A549 (cell line): ENCODE results near the gene KLHDC3. TPM values are rescaled to one million over a fixed set of nuclear protein-coding genes. Genes with fewer than 3 reads are reported as not detected.

Source experiments
- ATAC-seq, 2 experiments: fragments of 200-7000 bp in 1 of 2; fragments of >200 bp in 1 of 2; cut with Nextera tagmentation in 1 of 2; cut with Tn5 transposase in 1 of 2; 3 replicates each; pipeline versions ENCODE4 v1.8.0 to v1.9.1; 2018 to 2020; ENCODE audit warnings: mild to moderate bottlenecking in 1 of 2, moderate library complexity in 1 of 2
- CTCF ChIA-PET: fragments of 300-600 bp; sonication (Branson Sonifier 250); formaldehyde crosslinking; extraction: SDS; loops from one replicate; lab custom pipeline; 2021; ENCODE audit warnings: antibody characterized with exemption, inconsistent platforms; lab: Yijun Ruan, JAX
- POLR2A ChIA-PET: fragments of 350-600 bp; formaldehyde crosslinking; extraction: SDS; loops from one replicate; lab custom pipeline; 2021; ENCODE audit warnings: antibody characterized with exemption, inconsistent platforms; lab: Yijun Ruan, JAX
- DNase-seq, 2 experiments: peaks; one replicate each; pipeline versions ENCODE4 v3.0.0 to v3.0.0-alpha.2; 2011 to 2016; ENCODE audit warnings: low read depth in 1 of 2, low spot score in 1 of 2
- FAIRE-seq: peaks from 2 replicates; lab custom pipeline; 2011; peaks lifted over from hg19 to GRCh38; lab: Jason Lieb, UNC
- H3K27ac ChIP-seq, 2 experiments: fragments of >200 bp; sonication (Bioruptor Twin); formaldehyde crosslinking; 3 replicates each; pipeline ENCODE4 v1.5.1; 2016 to 2017
- H3K4me1 ChIP-seq: fragments of >200 bp; sonication (Bioruptor Twin); formaldehyde crosslinking; 3 replicates; pipeline ENCODE4 v1.6.1; 2016
- H3K4me2 ChIP-seq: fragments of >200 bp; sonication (Bioruptor Twin); formaldehyde crosslinking; 3 replicates; pipeline ENCODE4 v1.6.1; 2016
- H3K4me3 ChIP-seq: fragments of >200 bp; sonication (Bioruptor Twin); formaldehyde crosslinking; 3 replicates; pipeline ENCODE4 v1.5.1; 2016
- H3K9me3 ChIP-seq: fragments of >200 bp; sonication (Bioruptor Twin); formaldehyde crosslinking; 3 replicates; pipeline ENCODE4 v1.6.1; 2016
- BHLHE40 ChIP-seq: IDR thresholded peaks from 2 replicates; pipeline ENCODE4 v1.6.1; 2012; ENCODE audit warnings: low read depth, low read length, inconsistent platforms
- CTCF ChIP-seq: fragments of >200 bp; sonication (Bioruptor Twin); formaldehyde crosslinking; IDR thresholded peaks from 3 replicates; pipeline ENCODE4 v1.5.1; 2016
- E2F6 ChIP-seq: IDR thresholded peaks from 2 replicates; pipeline ENCODE4 v1.6.1; 2012; ENCODE audit warnings: low read depth, borderline replicate concordance
- ELK1 ChIP-seq: fragments of 150-350 bp; IDR thresholded peaks from 2 replicates; pipeline ENCODE4 v1.6.1; 2014; ENCODE audit warnings: low read depth, mild to moderate bottlenecking, low read length
- EP300 ChIP-seq, 2 experiments: fragments of >200 bp; sonication (Bioruptor Twin); formaldehyde crosslinking; IDR thresholded peaks; 2 replicates in 1 of 2; 3 replicates in 1 of 2; pipeline ENCODE4 v1.6.1; 2016 to 2017
- ESRRA ChIP-seq: fragments of 150-350 bp; IDR thresholded peaks from 2 replicates; pipeline ENCODE4 v1.6.1; 2014; ENCODE audit warnings: mild to moderate bottlenecking, low read length, borderline replicate concordance
- FOSB ChIP-seq: fragments of 250-450 bp; sonication (Bioruptor Pico); IDR thresholded peaks from 2 replicates; pipeline ENCODE4 v1.5.0; 2020; ENCODE audit warnings: mild to moderate bottlenecking, moderate library complexity
- FOSL2 ChIP-seq, 2 experiments: fragments of 450-650 bp in 1 of 2; fragments of >200 bp in 1 of 2; sonication (Bioruptor Twin) in 1 of 2; formaldehyde crosslinking; IDR thresholded peaks; 2 replicates each; pipeline versions ENCODE4 v1.5.0 to v1.6.1; 2016 to 2020; ENCODE audit warnings: mild to moderate bottlenecking in 1 of 2, moderate library complexity in 1 of 2
- FOXS1 ChIP-seq: fragments of 250-450 bp; sonication (Bioruptor Pico); IDR thresholded peaks from 2 replicates; pipeline ENCODE4 v1.5.0; 2020; ENCODE audit warnings: mild to moderate bottlenecking, moderate library complexity
- HES2 ChIP-seq: fragments of >200 bp; sonication (Bioruptor Twin); formaldehyde crosslinking; IDR thresholded peaks from 2 replicates; pipeline ENCODE4 v1.6.1; 2016
- HOXA7 ChIP-seq: fragments of 250-450 bp; sonication (Bioruptor Pico); IDR thresholded peaks from 2 replicates; pipeline ENCODE4 v1.5.0; 2020; ENCODE audit warnings: mild to moderate bottlenecking, moderate library complexity
- KDM1A ChIP-seq: fragments of 200-600 bp; sonication (generic); IDR thresholded peaks from 2 replicates; pipeline ENCODE4 v1.6.1; 2016; ENCODE audit warnings: low read depth, mild to moderate bottlenecking
- KDM5A ChIP-seq: fragments of 200-600 bp; sonication (generic); IDR thresholded peaks from 2 replicates; pipeline ENCODE4 v1.6.1; 2016; ENCODE audit warnings: antibody characterized with exemption, mild to moderate bottlenecking
- NFE2L2 ChIP-seq: fragments of 150-350 bp; conservative IDR thresholded peaks from 2 replicates; pipeline ENCODE4 v1.6.1; 2014; ENCODE audit warnings: low read length
- PHF8 ChIP-seq: fragments of 200-600 bp; sonication (generic); IDR thresholded peaks from 2 replicates; pipeline ENCODE4 v1.6.1; 2016; ENCODE audit warnings: low read depth, mild to moderate bottlenecking, antibody characterized with exemption, moderate library complexity, borderline replicate concordance
- POLR2AphosphoS2 ChIP-seq: conservative IDR thresholded peaks from 2 replicates; pipeline ENCODE4 v1.6.1; 2012; ENCODE audit warnings: low read length, improper control_type of control experiment, inconsistent platforms
- RARB ChIP-seq: fragments of 250-450 bp; sonication (Bioruptor Pico); IDR thresholded peaks from 2 replicates; pipeline ENCODE4 v1.8.0; 2021; ENCODE audit warnings: mild to moderate bottlenecking, moderate library complexity
- SREBF2 ChIP-seq: fragments of 450-650 bp; IDR thresholded peaks from 2 replicates; pipeline ENCODE4 v1.6.1; 2014; ENCODE audit warnings: mild to moderate bottlenecking, moderate library complexity
- TP53 ChIP-seq: fragments of 250-450 bp; sonication (Bioruptor Pico); IDR thresholded peaks from 2 replicates; pipeline ENCODE4 v1.5.0; 2021; ENCODE audit warnings: mild to moderate bottlenecking, moderate library complexity
- ZC3H11A ChIP-seq: fragments of 450-650 bp; IDR thresholded peaks from 2 replicates; pipeline ENCODE4 v1.6.1; 2014; ENCODE audit warnings: antibody characterized with exemption, mild to moderate bottlenecking
- ZFP36 ChIP-seq: fragments of 450-650 bp; IDR thresholded peaks from 2 replicates; pipeline ENCODE4 v1.6.1; 2014; ENCODE audit warnings: borderline replicate concordance; ENCODE audit not compliant: partially characterized antibody
- ZNF302 ChIP-seq: fragments of 250-450 bp; sonication (Bioruptor Pico); IDR thresholded peaks from 2 replicates; pipeline ENCODE4 v1.9.0; 2021; ENCODE audit warnings: inconsistent platforms, mild to moderate bottlenecking, moderate library complexity
- WGBS: methylation state at CpG from one replicate; pipeline ENCODE4 v1.1.6; 2017; ENCODE audit errors: missing lambda C conversion rate; 5-methylcytosine and 5-hydroxymethylcytosine counted together
- polyA plus RNA-seq, 4 experiments: library from polyadenylated mRNA; depleted of rRNA in 3 of 4; stranded (reverse); fragments of >200 nt; fragmentation: RNase III in 1 of 4; extraction: RNeasy Plus Mini Kit Qiagen cat#74134 plus additional on column Dnase treatment in 1 of 4; gene quantifications; 2 replicates in 3 of 4; 3 replicates in 1 of 4; pipeline ENCODE4 v1.2.3, GENCODE V29; 2011 to 2017

The KLHDC3 gene
- polyA plus RNA-seq, 2 of the 4 experiments (the other 2 are of a cell fraction) = 18.8 to 28.0 TPM

- CTCF ChIA-PET = interaction anchor here (0.7 to 2.4 kb wide), 3 partner anchors 8 to 11 kb away, joined by 3 to 6 read pairs (median 3); partner anchors contain the start of genes KLC4 and MRPL2
- Histone ChIP-seq H3K4me3 (no peak overlapping the region), H3K27ac (no peak overlapping the region), H3K4me2 (no peak overlapping the region), H3K4me1 (peaks cover 13% of the 10 kb centered on the region), H3K9me3 (no peaks in the 10 kb centered on the region)
- POLR2A ChIA-PET = interaction anchor here (1.1 kb wide), 1 partner anchor 11 kb away, joined by 3 read pairs; no protein-coding TSS in a partner anchor
- DNase-seq = no peak
- 97% methylated on average over 9 of the region's 17 CpGs for WGBS
- no peak for TF ChIP-seq FOXS1 (CRISPR knock-in tag)
- ATAC-seq = no peak
- FAIRE-seq = no peak
Measured at GRCh38 chr6:43050981-43051380, 36.9 kb downstream of the KLHDC3 start.

- DNase-seq = no peak
- Histone ChIP-seq H3K4me3 (peak overlapping the region; percentile 94), H3K9me3 (no peaks in the 10 kb centered on the region), H3K27ac (peak overlapping the region; percentile 99 to 100; a peak in 5 of 6 replicates), H3K4me2 (peak overlapping the region; percentile 98), H3K4me1 (peaks cover 13% of the 10 kb centered on the region)
- FAIRE-seq = no peak
- no peak for ATAC-seq
- WGBS = 94% methylated on average over 7 of the region's 19 CpGs
- CTCF ChIA-PET = interaction anchor here (0.5 kb wide), 1 partner anchor 88 kb away, joined by 3 read pairs; no protein-coding TSS in a partner anchor
- POLR2A ChIA-PET = interaction anchor here (1.1 kb wide), 1 partner anchor 12 kb away, joined by 3 read pairs; no protein-coding TSS in a partner anchor
- TF ChIP-seq POLR2AphosphoS2 = no peak
- no peak for TF ChIP-seq EP300 (IDR thresholded peaks at IDR 0.05)
- TF ChIP-seq ZNF302 = no peak
Measured at GRCh38 chr6:43052225-43052841, 38.3 kb downstream of the KLHDC3 start.

GRCh38 chr6:43052842-43053544 is 38.9 kb downstream of the KLHDC3 start:
- H3K4me3 ChIP-seq = peak overlapping the region; percentile 94
- ATAC-seq (peak; percentile 57 to 66), DNase-seq (peak in 1 of 2 experiments; percentile 17), FAIRE-seq (no peak)
- TF ChIP-seq NFE2L2 = no peak
- TF ChIP-seq ESRRA = no peak
- no peak for TF ChIP-seq PHF8
- TF ChIP-seq RARB (CRISPR knock-in tag) = no peak
- TF ChIP-seq HES2 = no peak
- TF ChIP-seq FOSB (CRISPR knock-in tag) = no peak
- TF ChIP-seq TP53 (CRISPR knock-in tag) = no peak
- no peak for TF ChIP-seq FOSL2 (IDR thresholded peaks at IDR 0.05)
- no peak for TF ChIP-seq FOSL2 (CRISPR knock-in tag; IDR thresholded peaks at IDR 0.05)
- POLR2A ChIA-PET = interaction anchor here (0.6 to 2.1 kb wide), 4 partner anchors 20 to 108 kb away, joined by 3 to 15 read pairs (median 6); partner anchors contain the start of genes KLHDC3, MEA1 and PPP2R5D
- peak overlapping the region; percentile 98 for H3K4me2 ChIP-seq
- no peaks in the 10 kb centered on the region for H3K9me3 ChIP-seq
- WGBS = 15% methylated on average over 21 of the region's 22 CpGs
- H3K27ac ChIP-seq = peak overlapping the region; percentile 99 to 100
- CTCF ChIA-PET = interaction anchor here (0.5 to 1.9 kb wide), 3 partner anchors 27 to 91 kb away, joined by 3 to 6 read pairs (median 4); no protein-coding TSS in a partner anchor
- H3K4me1 ChIP-seq = peaks cover 14% of the 10 kb centered on the region

GRCh38 chr6:43053545-43054205 is 39.6 kb downstream of the KLHDC3 start, which contains the start of gene CUL7:
TSS of gene CUL7 (minus strand) at chr6:43053851. CDS start at chr6:43052788, 1,063 bp downstream.
- ChIA-PET POLR2A (interaction anchor here (0.6 to 2.1 kb wide), 7 partner anchors 10 to 125 kb away, joined by 3 to 15 read pairs (median 4); partner anchors contain the start of genes CNPY3, KLHDC3, MEA1 and PPP2R5D), CTCF (interaction anchor here (0.6 to 1.9 kb wide), 5 partner anchors 12 to 453 kb away, joined by 3 to 6 read pairs (median 4); no protein-coding TSS in a partner anchor)
- ATAC-seq (peak; percentile 95 to 98), FAIRE-seq (no peak), DNase-seq (peak; percentile 89 to 95)
- Histone ChIP-seq H3K4me3 (peak within 1 kb of the TSS; percentile 94), H3K27ac (peak within 1 kb of the TSS; percentile 99 to 100), H3K4me1 (peaks cover 21% of the 10 kb centered on the region), H3K4me2 (peak within 1 kb of the TSS; percentile 98), H3K9me3 (no peaks in the 10 kb centered on the region)
- 2% methylated on average over 23 of the region's 45 CpGs for WGBS
- no peak for TF ChIP-seq HOXA7 (CRISPR knock-in tag)
- TF ChIP-seq ZC3H11A = no peak
- no peak for TF ChIP-seq CTCF
- no peak for TF ChIP-seq ZFP36
- TF ChIP-seq TP53 (CRISPR knock-in tag) = peak; percentile 41; the same call in 1 of the 2 replicates
- no peak for TF ChIP-seq ZNF302
- no peak for TF ChIP-seq FOXS1 (CRISPR knock-in tag)
- TF ChIP-seq E2F6 = no peak
- no peak for TF ChIP-seq POLR2AphosphoS2
- no peak for TF ChIP-seq SREBF2
- no peak for TF ChIP-seq KDM5A
- TF ChIP-seq ELK1 = no peak
- TF ChIP-seq KDM1A = no peak
- TF ChIP-seq BHLHE40 = no peak
- peak; percentile 74 for TF ChIP-seq PHF8
